NT2/D1 (cell line): ENCODE data around the gene MAP3K5.

Source experiments
- DNase-seq: peaks from one replicate; pipeline ENCODE4 v3.0.0-alpha.2; 2011; ENCODE audit warnings: low read depth, low spot score
- H3K27me3 ChIP-seq: 2 replicates; pipeline ENCODE4 v1.6.0; 2011; ENCODE audit warnings: mild to moderate bottlenecking; ENCODE audit not compliant: insufficient read length, insufficient read depth
- H3K36me3 ChIP-seq: 2 replicates; pipeline ENCODE4 v1.6.1; 2011; ENCODE audit warnings: mild to moderate bottlenecking, low read length, mixed read lengths; ENCODE audit not compliant: insufficient read depth, insufficient read length
- H3K4me1 ChIP-seq: 2 replicates; pipeline ENCODE4 v1.5.1; 2011; ENCODE audit not compliant: insufficient read depth, insufficient read length
- H3K4me3 ChIP-seq: 2 replicates; pipeline ENCODE4 v1.5.1; 2011; ENCODE audit warnings: low read depth; ENCODE audit not compliant: insufficient read length
- H3K9ac ChIP-seq: 2 replicates; pipeline ENCODE4 v1.6.0; 2011; ENCODE audit warnings: low read depth; ENCODE audit not compliant: insufficient read length
- H3K9me3 ChIP-seq: 2 replicates; pipeline ENCODE4 v1.5.1; 2011; ENCODE audit warnings: mild to moderate bottlenecking, low read length; ENCODE audit not compliant: insufficient read depth
- SUZ12 ChIP-seq: IDR thresholded peaks from 2 replicates; pipeline ENCODE4 v1.6.1; 2011; ENCODE audit not compliant: insufficient read length, insufficient read depth; ENCODE audit errors: extremely low read depth
- YY1 ChIP-seq: IDR thresholded peaks from 2 replicates; pipeline ENCODE4 v1.6.1; 2011; ENCODE audit not compliant: insufficient read length, insufficient read depth
- ZNF274 ChIP-seq: IDR thresholded peaks from 2 replicates; pipeline ENCODE4 v1.6.1; 2011; ENCODE audit warnings: mild to moderate bottlenecking, low read depth, low read length

Gene MAP3K5

GRCh38 chr6:136685540-136686108, 106.7 kb downstream of the MAP3K5 start:
- no peaks in the 10 kb centered on the region for H3K4me1 ChIP-seq
- H3K4me3 ChIP-seq = no peak overlapping the region
- no peaks in the 10 kb centered on the region for H3K27me3 ChIP-seq
- no peaks in the 10 kb centered on the region for H3K36me3 ChIP-seq
- H3K9ac ChIP-seq = no peak overlapping the region
- H3K9me3 ChIP-seq = no peaks in the 10 kb centered on the region
- DNase-seq = no peak
- TF ChIP-seq ZNF274 (no peak), YY1 (no peak), SUZ12 (no peak)

GRCh38 chr6:136684466-136684865, 107.8 kb downstream of the MAP3K5 start:
- no peaks in the 10 kb centered on the region for H3K27me3 ChIP-seq
- no peak for DNase-seq
- no peak overlapping the region for H3K4me3 ChIP-seq
- TF ChIP-seq YY1 (no peak), ZNF274 (no peak), SUZ12 (no peak)
- no peak overlapping the region for H3K9ac ChIP-seq
- H3K4me1 ChIP-seq = no peaks in the 10 kb centered on the region
- no peaks in the 10 kb centered on the region for H3K36me3 ChIP-seq
- H3K9me3 ChIP-seq = no peaks in the 10 kb centered on the region

- H3K4me3 ChIP-seq = no peak overlapping the region
Measured at GRCh38 chr6:136683209-136683941, 108.9 kb downstream of the MAP3K5 start.

GRCh38 chr6:136682292-136682691, 110.0 kb downstream of the MAP3K5 start:
- DNase-seq = no peak
- TF ChIP-seq SUZ12 = no peak
- no peak for TF ChIP-seq ZNF274
- TF ChIP-seq YY1 = no peak
- no peak overlapping the region for H3K9ac ChIP-seq
- no peaks in the 10 kb centered on the region for H3K4me1 ChIP-seq
- no peaks in the 10 kb centered on the region for H3K27me3 ChIP-seq
- H3K36me3 ChIP-seq = no peaks in the 10 kb centered on the region
- H3K4me3 ChIP-seq = no peak overlapping the region
- no peaks in the 10 kb centered on the region for H3K9me3 ChIP-seq

More at GRCh38 chr6:136683209-136683941, 108.9 kb downstream of the MAP3K5 start:
- Histone ChIP-seq H3K9me3 (no peaks in the 10 kb centered on the region), H3K9ac (no peak overlapping the region), H3K36me3 (no peaks in the 10 kb centered on the region), H3K27me3 (no peaks in the 10 kb centered on the region), H3K4me1 (no peaks in the 10 kb centered on the region)
- DNase-seq = no peak
- TF ChIP-seq YY1 = no peak
- no peak for TF ChIP-seq SUZ12
- TF ChIP-seq ZNF274 = no peak

- Histone ChIP-seq H3K9me3 (no peaks in the 10 kb centered on the region), H3K36me3 (no peaks in the 10 kb centered on the region), H3K4me1 (no peaks in the 10 kb centered on the region), H3K9ac (no peak overlapping the region), H3K27me3 (no peaks in the 10 kb centered on the region), H3K4me3 (no peak overlapping the region)
- DNase-seq = no peak
- TF ChIP-seq ZNF274 (no peak), YY1 (no peak), SUZ12 (no peak)
Measured at GRCh38 chr6:136677822-136678221, 114.5 kb downstream of the MAP3K5 start.

GRCh38 chr6:136677344-136677743, 114.9 kb downstream of the MAP3K5 start:
- H3K4me1 ChIP-seq = no peaks in the 10 kb centered on the region

GRCh38 chr6:136676075-136676474, 116.2 kb downstream of the MAP3K5 start:
- H3K4me1 ChIP-seq = no peaks in the 10 kb centered on the region

More at GRCh38 chr6:136677344-136677743, 114.9 kb downstream of the MAP3K5 start:
- TF ChIP-seq YY1 = no peak
- TF ChIP-seq ZNF274 = no peak
- no peak for TF ChIP-seq SUZ12
- Histone ChIP-seq H3K27me3 (no peaks in the 10 kb centered on the region), H3K4me3 (no peak overlapping the region), H3K36me3 (no peaks in the 10 kb centered on the region), H3K9ac (no peak overlapping the region), H3K9me3 (no peaks in the 10 kb centered on the region)
- DNase-seq = no peak

More at GRCh38 chr6:136676075-136676474, 116.2 kb downstream of the MAP3K5 start:
- Histone ChIP-seq H3K36me3 (no peaks in the 10 kb centered on the region), H3K9ac (no peak overlapping the region), H3K9me3 (no peaks in the 10 kb centered on the region), H3K4me3 (no peak overlapping the region), H3K27me3 (no peaks in the 10 kb centered on the region)
- TF ChIP-seq SUZ12 = no peak
- no peak for TF ChIP-seq ZNF274
- TF ChIP-seq YY1 = no peak
- DNase-seq = no peak
